ENCODE results near the gene COL2A1. TPM values are rescaled to one million over a fixed set of nuclear protein-coding genes. Genes with fewer than 3 reads are reported as not detected.

COL2A1 gene
- total and polyA plus RNA-seq, 9 of the 15 experiments (the other 6 are each of a cell fraction or from before 2014, with no cell fraction given) = 0.46 TPM; not detected in 8

DNA sequence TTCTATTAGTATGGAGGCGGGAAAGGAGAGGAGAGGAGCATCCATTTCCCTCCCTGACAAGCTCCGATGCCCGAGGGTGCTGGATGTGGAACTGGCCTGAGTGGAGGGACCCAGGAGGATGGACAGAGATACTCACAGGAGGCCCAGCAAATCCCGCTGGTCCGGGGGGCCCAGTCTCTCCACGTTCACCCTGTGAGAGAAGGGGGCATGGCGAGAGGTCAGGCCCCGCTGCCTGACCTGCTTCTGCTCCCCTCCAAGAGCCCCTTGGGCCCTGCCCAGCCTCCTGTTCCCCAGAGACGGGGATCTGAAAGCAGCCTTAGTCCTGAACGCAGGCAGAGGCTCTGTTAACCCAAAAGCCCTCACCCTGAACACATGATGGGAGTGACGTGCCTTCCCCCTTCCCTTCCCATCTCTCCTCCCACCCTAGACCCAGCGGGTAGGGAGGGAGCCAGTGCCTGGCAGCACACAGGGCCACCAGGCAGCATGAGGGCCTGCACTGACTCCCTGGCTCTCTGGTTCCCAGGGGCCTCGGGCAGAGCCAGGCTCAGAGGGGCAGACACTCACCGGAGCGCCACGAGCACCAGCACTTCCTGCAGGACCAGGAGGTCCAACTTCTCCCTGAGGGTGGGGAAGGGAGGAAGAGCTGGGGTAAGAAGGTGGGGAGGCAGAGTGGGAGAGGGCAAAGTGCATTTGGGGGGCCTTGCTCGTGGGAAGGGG is 23.3 kb downstream of the COL2A1 start:
- Histone ChIP-seq H3K4me3 (no peak overlapping the region), H3K27me3 (ENCODE audit: control insufficient read depth in 2 of 2, insufficient read depth in 2 of 2, low read length in 2 of 2) (peaks cover 32 to 98% of the 10 kb centered on the region in 2 experiments; a peak in 4 of 5 replicates)
- TF ChIP-seq ZNF740 (CRISPR knock-in tag; IDR thresholded peaks at IDR 0.05) (no peak), ZNF740 (tag; IDR thresholded peaks at IDR 0.05) (no peak), FOXK2 (conservative IDR thresholded peaks at IDR 0.05 in 1 of 2, IDR thresholded peaks at IDR 0.05 in 1 of 2; ENCODE audit: low read depth in 2 of 2) (no peak), STAG1 (CRISPR knock-in tag; IDR thresholded peaks at IDR 0.05; ENCODE audit: borderline replicate concordance) (no peak), HNRNPUL1 (IDR thresholded peaks at IDR 0.05; ENCODE audit: low read length) (no peak), RB1 (IDR thresholded peaks at IDR 0.05; ENCODE audit: low read depth) (no peak)

More for the DNA sequence above, 23.3 kb downstream of the COL2A1 start:
- peak overlapping the region in 1 of 2 experiments; percentile 28; a peak in 1 of 4 replicates for H3K9ac ChIP-seq (ENCODE audit: insufficient read depth in 1 of 2, low read depth in 2 of 2, low read length in 2 of 2)
- FAIRE-seq = no peak
- H3K36me3 ChIP-seq (ENCODE audit: control insufficient read depth, insufficient read depth, low read length) = no peaks in the 10 kb centered on the region
- POLR2A ChIA-PET = interaction anchor here (0.7 to 1.1 kb wide), 3 partner anchors 10 to 37 kb away, joined by 3 to 4 read pairs (median 3); no protein-coding TSS in a partner anchor
- H3K79me2 ChIP-seq (ENCODE audit: control insufficient read depth, insufficient read depth, low read length) = no peaks in the 10 kb centered on the region
- H3K4me1 ChIP-seq (replicated peaks in 1 of 2; ENCODE audit: control insufficient read depth in 2 of 2, insufficient read depth in 2 of 2, low read length in 2 of 2) = peaks cover 0 to 16% of the 10 kb centered on the region in 2 experiments; a peak in 2 of 5 replicates
- H4K20me1 ChIP-seq (replicated peaks; ENCODE audit: control insufficient read depth, insufficient read depth, low read length) = peaks cover 7% of the 10 kb centered on the region; the same call in 1 of the 2 replicates
- H3K27ac ChIP-seq (ENCODE audit: extremely low read depth, low read depth, low read length) = no peak overlapping the region
- intact Hi-C loops (cut with micrococcal nuclease) (no loop called here), in situ Hi-C loops (cut with MboI) (no loop called here)
- 8% methylated on average over 14 of the region's 17 CpGs for WGBS (ENCODE audit: insufficient coverage, low coverage, missing lambda C conversion rate)
- H3K4me2 ChIP-seq (ENCODE audit: insufficient read depth, low read length) = no peak overlapping the region
- no TSS peak for BruUV-seq (replicated peaks)
- ATAC-seq = no peak
- H3K9me1 ChIP-seq (ENCODE audit: control insufficient read depth, insufficient read depth, low read length) = peaks cover 3% of the 10 kb centered on the region
- H2AFZ ChIP-seq (ENCODE audit: low read depth, low read length) = no peak overlapping the region
- CTCF ChIA-PET (ENCODE audit: low intra/inter-chr PET ratio) = no interaction called here
- H3K9me3 ChIP-seq (replicated peaks; ENCODE audit: control insufficient read depth, insufficient read depth, low read depth, low read length) = no peaks in the 10 kb centered on the region
- DNase-seq (ENCODE audit: extremely low read depth in 1 of 4, low spot score in 3 of 4) = no peak
